CD4-positive, alpha-beta T cell (primary cell): ENCODE data around the gene RAB40C. TPM values are rescaled to one million over a fixed set of nuclear protein-coding genes. Genes with fewer than 3 reads are reported as not detected.

ENCODE experiments used
- ATAC-seq: fragments of 200-7000 bp; cut with Tn5 transposase; one replicate; pipeline ENCODE4 v1.10.0; 2022; ENCODE audit warnings: mild to moderate bottlenecking; ENCODE audit not compliant: poor library complexity
- CTCF ChIA-PET: fragments of 350-600 bp; sonication (Branson Sonifier 250); formaldehyde crosslinking; loops from one replicate; lab custom pipeline; 2021; ENCODE audit warnings: antibody characterized with exemption, inconsistent platforms; lab: Charles Lee
- POLR2A ChIA-PET: fragments of 350-600 bp; sonication (Branson Sonifier 250); formaldehyde crosslinking; loops from one replicate; lab custom pipeline; 2021; ENCODE audit warnings: antibody characterized with exemption, inconsistent platforms; lab: Charles Lee
- DNase-seq, 14 experiments: peaks; one replicate each; pipeline ENCODE4 v3.0.0-alpha.2; 2013 to 2020; ENCODE audit warnings: mixed read lengths in 2 of 14
- H3K27ac ChIP-seq, 2 donors: one replicate each; pipeline versions ENCODE4 v1.5.1 to v1.7.0; 2013; ENCODE audit warnings: low read length in 2 of 2, low read depth in 1 of 2, mild to moderate bottlenecking in 1 of 2
- H3K27me3 ChIP-seq, 2 experiments: 1 replicate in 1 of 2; 2 replicates in 1 of 2; pipeline versions ENCODE4 v1.6.1 to v1.7.0; 2013; ENCODE audit warnings: low read length in 2 of 2, control low read depth in 1 of 2, mild to moderate bottlenecking in 1 of 2, moderate library complexity in 1 of 2; ENCODE audit not compliant: insufficient read depth in 2 of 2, control insufficient read depth in 1 of 2
- H3K36me3 ChIP-seq: one replicate; pipeline ENCODE4 v1.6.1; 2013; ENCODE audit warnings: low read length, control low read depth; ENCODE audit not compliant: insufficient read depth
- H3K4me1 ChIP-seq: one replicate; pipeline ENCODE4 v1.6.1; 2013; ENCODE audit warnings: low read length, control low read depth; ENCODE audit not compliant: insufficient read depth
- H3K4me3 ChIP-seq: one replicate; pipeline ENCODE4 v1.5.1; 2013; ENCODE audit warnings: mild to moderate bottlenecking, low read length, moderate library complexity
- H3K9me3 ChIP-seq, 2 experiments: 1 replicate in 1 of 2; 2 replicates in 1 of 2; pipeline versions ENCODE4 v1.6.1 to v1.7.0; 2013; ENCODE audit warnings: low read length in 2 of 2, mild to moderate bottlenecking in 2 of 2, control low read depth in 1 of 2, moderate library complexity in 1 of 2; ENCODE audit not compliant: control insufficient read depth in 1 of 2, insufficient read depth in 1 of 2
- H3K27ac Mint-ChIP-seq: one replicate; pipeline ENCODE4 v1.8.0; 2020; ENCODE audit warnings: mixed read lengths
- H3K27me3 Mint-ChIP-seq: one replicate; pipeline ENCODE4 v1.8.0; 2021; ENCODE audit warnings: mixed read lengths
- H3K36me3 Mint-ChIP-seq: one replicate; pipeline ENCODE4 v1.8.0; 2021; ENCODE audit warnings: low read depth, mixed read lengths
- H3K4me1 Mint-ChIP-seq: one replicate; pipeline ENCODE4 v1.8.0; 2021; ENCODE audit warnings: low read depth, mixed read lengths
- H3K4me3 Mint-ChIP-seq: one replicate; pipeline ENCODE4 v1.8.0; 2020; ENCODE audit warnings: mild to moderate bottlenecking, mixed read lengths
- H3K9me3 Mint-ChIP-seq: one replicate; pipeline ENCODE4 v1.8.0; 2020; ENCODE audit warnings: mixed read lengths
- CTCF ChIP-seq: fragments of 200-600 bp; IDR thresholded peaks from one replicate; pipeline ENCODE4 v1.8.0; 2022; ENCODE audit warnings: antibody characterized with exemption, mild to moderate bottlenecking
- intact Hi-C, 2 experiments: fragments of 100-400 bp; cut with DNase I in 1 of 2; cut with micrococcal nuclease in 1 of 2; formaldehyde crosslinking; loops; one replicate each; pipeline versions ENCODE4 v1.15.1 to v1.9.0; 2023 to 2025; cut with DNase I, micrococcal nuclease
- total RNA-seq, 174 experiments: library from RNA in 2 of 174; stranded (reverse) in 2 of 174; gene quantifications; one replicate each; pipeline ENCODE4 v1.2.3 and lab custom pipeline; 2021 to 2026

RAB40C gene
- total RNA-seq, 2 experiments from 2014 or later: 8.9 to 9.5 TPM

GRCh38 chr16:631808-632358 is 42.0 kb downstream of the RAB40C start:
- ATAC-seq: no peak
- H3K4me3 Mint-ChIP-seq: no peak overlapping the region

GRCh38 chr16:632486-633335 is 42.8 kb downstream of the RAB40C start:
- Mint-ChIP-seq H3K4me3 (no peak overlapping the region), H3K9me3 (no peaks in the 10 kb centered on the region), H3K4me1 (peaks cover 8% of the 10 kb centered on the region), H3K27ac (no peak overlapping the region), H3K27me3 (peaks cover 6% of the 10 kb centered on the region), H3K36me3 (peaks cover 9% of the 10 kb centered on the region)
- DNase-seq (peak in 1 of 14 experiments; percentile 42), ATAC-seq (no peak)
- no peak for TF ChIP-seq CTCF
- Histone ChIP-seq H3K9me3 (peaks cover 0 to 6% of the 10 kb centered on the region in 2 experiments), H3K4me3 (no peak overlapping the region), H3K36me3 (no peaks in the 10 kb centered on the region), H3K27ac (no peak overlapping the region), H3K4me1 (peaks cover 34% of the 10 kb centered on the region), H3K27me3 (no peaks in the 10 kb centered on the region)
- intact Hi-C loops: no loop called here
- ChIA-PET CTCF (no interaction called here), POLR2A (no interaction called here)

More at GRCh38 chr16:631808-632358, 42.0 kb downstream of the RAB40C start:
- Mint-ChIP-seq H3K9me3 (no peaks in the 10 kb centered on the region), H3K27ac (no peak overlapping the region), H3K4me1 (peaks cover 7% of the 10 kb centered on the region), H3K27me3 (peaks cover 6% of the 10 kb centered on the region), H3K36me3 (peaks cover 9% of the 10 kb centered on the region)
- peaks cover 3% of the 10 kb centered on the region for H3K36me3 ChIP-seq
- H3K27ac ChIP-seq: no peak overlapping the region
- intact Hi-C loops: no loop called here
- no peak for TF ChIP-seq CTCF
- H3K4me3 ChIP-seq: no peak overlapping the region
- no peaks in the 10 kb centered on the region for H3K9me3 ChIP-seq
- DNase-seq: no peak
- POLR2A ChIA-PET: no interaction called here
- H3K27me3 ChIP-seq: no peaks in the 10 kb centered on the region
- peaks cover 28% of the 10 kb centered on the region for H3K4me1 ChIP-seq
- CTCF ChIA-PET: no interaction called here

- DNase-seq: no peak
- intact Hi-C loops: no loop called here
- peaks cover 9% of the 10 kb centered on the region for H3K36me3 Mint-ChIP-seq
- H3K27ac Mint-ChIP-seq: no peak overlapping the region
- Histone ChIP-seq H3K27ac (no peak overlapping the region), H3K4me3 (no peak overlapping the region), H3K9me3 (peaks cover 0 to 10% of the 10 kb centered on the region in 2 experiments), H3K27me3 (no peaks in the 10 kb centered on the region), H3K36me3 (no peaks in the 10 kb centered on the region), H3K4me1 (peaks cover 36% of the 10 kb centered on the region)
- H3K9me3 Mint-ChIP-seq: no peaks in the 10 kb centered on the region
- peak overlapping the region; percentile 79 for H3K4me3 Mint-ChIP-seq
- ChIA-PET CTCF (no interaction called here), POLR2A (no interaction called here)
- peaks cover 8% of the 10 kb centered on the region for H3K4me1 Mint-ChIP-seq
- peaks cover 6% of the 10 kb centered on the region for H3K27me3 Mint-ChIP-seq
- no peak for ATAC-seq
- no peak for TF ChIP-seq CTCF
These were observed 43.6 kb downstream of the RAB40C start for GRCh38 chr16:633336-634050.
